Hair follicle dermal papilla cell (primary cell): Measurements from ENCODE around the gene CLEC2B. TPM values are rescaled to one million over a fixed set of nuclear protein-coding genes. Genes with fewer than 3 reads are reported as not detected.

Experiments used
- total RNA-seq: library from RNA; depleted of rRNA; stranded (reverse); fragments of >200 nt; gene quantifications from 2 replicates; pipeline ENCODE4 v1.2.3, GENCODE V29; 2012

Gene CLEC2B
- total RNA-seq, result 18.8 and 18.9 TPM in 2 replicates

DNA sequence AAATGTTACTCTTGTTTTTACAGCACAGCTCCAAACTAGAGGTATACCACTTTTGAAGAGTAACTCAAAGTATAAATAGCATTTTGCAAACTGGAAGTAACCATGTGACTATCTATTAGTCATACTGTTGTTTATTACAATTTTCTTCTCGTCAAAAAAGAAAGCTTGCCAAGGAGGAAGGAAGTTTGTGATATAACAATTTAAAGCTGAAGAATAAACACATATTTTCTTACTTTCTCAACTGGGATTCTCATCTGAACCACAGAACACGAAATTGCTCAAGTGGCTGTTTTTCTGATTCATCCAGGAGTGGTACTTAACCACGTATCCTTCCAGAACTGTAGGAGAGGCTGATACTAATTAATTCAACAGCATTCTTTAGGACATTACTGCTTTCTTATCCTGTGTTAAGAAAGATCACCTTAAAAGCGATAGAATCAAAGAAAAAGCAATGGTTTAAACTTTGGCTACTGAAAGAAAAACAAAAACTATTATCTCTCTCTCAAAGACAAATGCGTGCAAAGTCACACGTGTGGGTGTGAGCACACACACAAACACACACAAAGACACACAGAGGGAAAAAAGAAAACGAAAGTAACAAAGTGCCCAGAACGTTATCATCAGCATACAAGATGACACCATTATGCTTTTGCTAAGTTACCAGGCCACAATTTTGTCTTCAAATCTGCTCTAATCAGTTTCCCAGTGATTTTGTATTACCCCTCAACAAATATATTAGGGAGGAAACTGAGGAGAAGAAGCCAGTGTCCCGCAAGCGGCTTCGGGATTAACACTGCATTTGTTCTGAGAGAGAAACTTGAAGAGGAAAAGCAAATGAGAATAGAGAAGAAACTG, at the start of gene CLEC2B:
CLEC2B (minus strand) TSS at position 48 of the 855 bp plus-strand sequence.

DNA sequence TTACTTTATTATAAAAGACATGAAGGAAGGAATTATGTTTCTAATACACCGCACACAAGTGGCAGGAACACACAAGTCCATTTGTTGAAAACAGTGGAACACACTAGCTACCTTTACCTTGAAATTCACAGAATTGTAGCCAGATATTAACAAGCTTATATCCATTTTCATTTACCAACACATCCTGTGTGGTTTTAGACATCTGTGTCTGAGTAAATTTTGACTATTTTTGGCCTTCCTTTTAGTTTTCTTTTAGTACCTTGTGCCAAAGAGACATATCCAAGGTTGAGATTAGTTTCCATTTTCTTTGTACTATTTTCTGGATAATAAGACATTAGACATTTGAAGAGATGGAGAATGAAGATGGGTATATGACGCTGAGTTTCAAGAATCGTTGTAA, 12.1 kb upstream of the CLEC2B start, which contains the start of gene KLRF2:
KLRF2 (plus strand) TSS at position 244 of the 400 bp plus-strand sequence; CDS start at position 351, 107 bp downstream.

DNA sequence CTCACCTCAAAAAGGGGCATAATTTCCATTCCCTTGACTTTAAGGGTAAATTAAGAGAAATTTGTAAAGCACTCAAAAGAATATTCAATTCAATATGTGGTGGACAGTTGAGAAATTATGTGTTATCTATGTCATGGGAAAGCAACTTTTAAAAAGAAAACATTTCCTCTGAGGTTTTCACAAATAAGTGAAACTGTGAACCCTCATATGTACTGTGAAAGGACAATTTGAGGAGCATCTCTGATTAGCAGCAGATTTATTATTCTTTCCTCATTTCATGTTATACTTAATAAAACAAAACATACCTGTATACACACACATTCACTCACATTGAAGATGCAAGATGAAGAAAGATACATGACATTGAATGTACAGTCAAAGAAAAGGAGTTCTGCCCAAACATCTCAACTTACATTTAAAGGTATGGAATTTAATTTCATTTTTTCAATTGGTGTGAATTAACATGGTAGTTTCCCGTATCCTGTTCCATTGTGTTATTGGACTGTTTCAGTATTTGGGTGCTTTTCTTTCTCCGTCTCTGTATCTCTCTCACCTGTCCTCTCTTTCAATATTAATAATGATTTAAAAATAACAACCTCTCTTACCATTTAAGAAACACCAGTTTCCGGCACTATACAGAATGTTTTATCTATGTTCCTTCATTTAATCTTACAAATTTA, 41.8 kb downstream of the CLEC2B start, which contains the start of gene KLRF1:
KLRF1 (plus strand) TSS at position 273 of the 680 bp plus-strand sequence; CDS start at position 337, 64 bp downstream.

Other genes with a start within 250 kb of the CLEC2B start
- 4.1 and 7.0 TPM in 2 replicates for gene CLEC2D, start 199.6 kb downstream of the CLEC2B start, total RNA-seq
- gene CLECL1, start 136.3 kb downstream of the CLEC2B start, total RNA-seq, result not detected in 2 replicates
- gene CD69, start 108.5 kb downstream of the CLEC2B start, total RNA-seq, result not detected in 2 replicates
- gene KLRF1, start 41.9 kb downstream of the CLEC2B start, total RNA-seq, result 0.16 TPM in 1 of 2 replicates, not detected in the other
- not detected in 2 replicates for gene KLRF2, start 12.1 kb upstream of the CLEC2B start, total RNA-seq
- not detected in 2 replicates for gene CLEC2A, start 63.0 kb upstream of the CLEC2B start, total RNA-seq
- 0.65 TPM in 1 of 2 replicates, not detected in the other for gene CLEC12A, start 102.1 kb upstream of the CLEC2B start, total RNA-seq
- gene CLEC1B, start 129.8 kb upstream of the CLEC2B start, total RNA-seq, result not detected in 2 replicates
- under 0.01 TPM in 1 of 2 replicates, not detected in the other for gene CLEC12B, start 141.3 kb upstream of the CLEC2B start, total RNA-seq
- not detected in 2 replicates for gene CLEC9A, start 161.3 kb upstream of the CLEC2B start, total RNA-seq
- 0.16 and 0.85 TPM in 2 replicates for gene CLEC1A, start 229.6 kb upstream of the CLEC2B start, total RNA-seq